Right forelimb (tissue), 1 donor: ENCODE measurements around the gene CLN5.

ENCODE experiments used
- DNase-seq: peaks from one replicate; pipeline ENCODE4 v3.0.0-alpha.2; 2018

CLN5 gene

GRCh38 chr13:77022341-77022740, 30.5 kb downstream of the CLN5 start:
- no peak for DNase-seq

GRCh38 chr13:77026255-77026860, 34.5 kb downstream of the CLN5 start:
- peak; percentile 84 for DNase-seq

GRCh38 chr13:77026861-77027621, 35.2 kb downstream of the CLN5 start, which contains the start of gene FBXL3:
TSS of gene FBXL3 (minus strand) at chr13:77027159. CDS start at chr13:77021860, 5,299 bp downstream.
- peak; percentile 93 for DNase-seq

- DNase-seq = no peak
Observed at GRCh38 chr13:77028202-77028601, 36.3 kb downstream of the CLN5 start.

- no peak for DNase-seq
Observed at GRCh38 chr13:77029436-77029835, 37.6 kb downstream of the CLN5 start.

- DNase-seq = no peak
Observed at GRCh38 chr13:77031656-77032243, 39.9 kb downstream of the CLN5 start.

- no peak for DNase-seq
Observed at GRCh38 chr13:77033717-77034302, 41.9 kb downstream of the CLN5 start.

- DNase-seq = no peak
Observed at GRCh38 chr13:77034881-77035280, 43.0 kb downstream of the CLN5 start.

GRCh38 chr13:77036279-77036678, 44.4 kb downstream of the CLN5 start:
- no peak for DNase-seq

GRCh38 chr13:77038907-77039480, 47.1 kb downstream of the CLN5 start:
- DNase-seq = no peak

- DNase-seq = no peak
Observed at GRCh38 chr13:77040076-77040475, 48.2 kb downstream of the CLN5 start.

- no peak for DNase-seq
Observed at GRCh38 chr13:77040835-77041234, 49.0 kb downstream of the CLN5 start.

GRCh38 chr13:77042566-77043177, 50.8 kb downstream of the CLN5 start:
- DNase-seq = no peak

- no peak for DNase-seq
Observed at GRCh38 chr13:77047649-77048343, 55.9 kb downstream of the CLN5 start.

- no peak for DNase-seq
Observed at GRCh38 chr13:77048681-77049080, 56.8 kb downstream of the CLN5 start.

- DNase-seq = no peak
Observed at GRCh38 chr13:77053192-77053591, 61.3 kb downstream of the CLN5 start.
